Measurements from ENCODE around the gene SORL1.
"Not testable (repeated sequence)": the region's sequence is repeated elsewhere in the genome, so short reads cannot be mapped to it uniquely, and the experiment has no call there.

The SORL1 gene

GRCh38 chr11:121478226-121478894 lies 26.2 kb downstream of the SORL1 start:
- ATAC-seq (ENCODE audit: insufficient read depth, low read depth) (no peak), DNase-seq (no peak)
- H3K36me3 ChIP-seq (ENCODE audit: insufficient read depth, low read length) = peaks cover 38% of the 10 kb centered on the region
- peak overlapping the region; percentile 17; the same call in 1 of the 2 replicates for H3K27ac ChIP-seq (ENCODE audit: low read length)
- H3K9ac ChIP-seq (ENCODE audit: low read depth, low read length) = no peak overlapping the region
- peaks cover 9% of the 10 kb centered on the region for H3K79me2 ChIP-seq (ENCODE audit: insufficient read depth, low read length)
- no peaks in the 10 kb centered on the region for H3K9me3 ChIP-seq (ENCODE audit: insufficient read depth, low read length, severe bottlenecking)
- H4K20me1 ChIP-seq (ENCODE audit: insufficient read depth, low read length) = no peaks in the 10 kb centered on the region
- TF ChIP-seq CTCF (IDR thresholded peaks at IDR 0.05; ENCODE audit: borderline replicate concordance, extremely low read depth, low read length, poor library complexity, severe bottlenecking) (no peak), EZH2 (IDR thresholded peaks at IDR 0.05; ENCODE audit: borderline replicate concordance, low read depth, low read length, severe bottlenecking) (no peak)
- H2AFZ ChIP-seq (ENCODE audit: low read depth, low read length) = no peak overlapping the region
- H3K4me1 ChIP-seq (ENCODE audit: insufficient read depth, low read length) = peaks cover 47% of the 10 kb centered on the region
- no peak overlapping the region for H3K4me2 ChIP-seq (ENCODE audit: insufficient read depth, low read length)
- H3K27me3 ChIP-seq (ENCODE audit: insufficient read depth, low read length, poor library complexity) = no peaks in the 10 kb centered on the region
- no peak overlapping the region for H3K4me3 ChIP-seq (ENCODE audit: low read depth in 1 of 2, low read length in 2 of 2)

- Histone ChIP-seq H3K9ac (ENCODE audit: low read depth, low read length) (no peak overlapping the region), H3K4me3 (ENCODE audit: low read depth in 1 of 2, low read length in 2 of 2) (no peak overlapping the region), H2AFZ (ENCODE audit: low read depth, low read length) (no peak overlapping the region), H3K79me2 (ENCODE audit: insufficient read depth, low read length) (peaks cover 17% of the 10 kb centered on the region), H3K27ac (ENCODE audit: low read length) (peak overlapping the region; percentile 35; the same call in 1 of the 2 replicates), H3K4me1 (ENCODE audit: insufficient read depth, low read length) (peaks cover 54% of the 10 kb centered on the region), H4K20me1 (ENCODE audit: insufficient read depth, low read length) (no peaks in the 10 kb centered on the region), H3K9me3 (ENCODE audit: insufficient read depth, low read length, severe bottlenecking) (no peaks in the 10 kb centered on the region), H3K27me3 (ENCODE audit: insufficient read depth, low read length, poor library complexity) (no peaks in the 10 kb centered on the region), H3K36me3 (ENCODE audit: insufficient read depth, low read length) (peaks cover 41% of the 10 kb centered on the region), H3K4me2 (ENCODE audit: insufficient read depth, low read length) (no peak overlapping the region)
- no peak for ATAC-seq (ENCODE audit: insufficient read depth, low read depth)
- DNase-seq = no peak
- TF ChIP-seq CTCF (IDR thresholded peaks at IDR 0.05; ENCODE audit: borderline replicate concordance, extremely low read depth, low read length, poor library complexity, severe bottlenecking) = no peak
- TF ChIP-seq EZH2 (IDR thresholded peaks at IDR 0.05; ENCODE audit: borderline replicate concordance, low read depth, low read length, severe bottlenecking) = no peak
These were observed 27.0 kb downstream of the SORL1 start for GRCh38 chr11:121478895-121479697.

- no peak overlapping the region for H3K9ac ChIP-seq (ENCODE audit: low read depth, low read length)
- DNase-seq (no peak), ATAC-seq (ENCODE audit: insufficient read depth, low read depth) (no peak)
- H2AFZ ChIP-seq (ENCODE audit: low read depth, low read length) = no peak overlapping the region
- no peak overlapping the region for H3K4me3 ChIP-seq (ENCODE audit: low read depth in 1 of 2, low read length in 2 of 2)
- H3K4me1 ChIP-seq (ENCODE audit: insufficient read depth, low read length) = peaks cover 57% of the 10 kb centered on the region
- no peaks in the 10 kb centered on the region for H3K9me3 ChIP-seq (ENCODE audit: insufficient read depth, low read length, severe bottlenecking)
- TF ChIP-seq CTCF (IDR thresholded peaks at IDR 0.05; ENCODE audit: borderline replicate concordance, extremely low read depth, low read length, poor library complexity, severe bottlenecking) (no peak), EZH2 (IDR thresholded peaks at IDR 0.05; ENCODE audit: borderline replicate concordance, low read depth, low read length, severe bottlenecking) (no peak)
- 0 out of 2 replicates have a peak overlapping the region, but pooled peaks have one; percentile 35 for H3K27ac ChIP-seq (ENCODE audit: low read length)
- H3K27me3 ChIP-seq (ENCODE audit: insufficient read depth, low read length, poor library complexity) = no peaks in the 10 kb centered on the region
- peaks cover 20% of the 10 kb centered on the region for H3K79me2 ChIP-seq (ENCODE audit: insufficient read depth, low read length)
- peaks cover 35% of the 10 kb centered on the region for H3K36me3 ChIP-seq (ENCODE audit: insufficient read depth, low read length)
- no peaks in the 10 kb centered on the region for H4K20me1 ChIP-seq (ENCODE audit: insufficient read depth, low read length)
- H3K4me2 ChIP-seq (ENCODE audit: insufficient read depth, low read length) = no peak overlapping the region
These were observed 27.7 kb downstream of the SORL1 start for GRCh38 chr11:121479698-121480238.

- H3K79me2 ChIP-seq (ENCODE audit: insufficient read depth, low read length) = peaks cover 23% of the 10 kb centered on the region
- not testable (repeated sequence) for H2AFZ ChIP-seq (ENCODE audit: low read depth, low read length); H3K27me3 ChIP-seq (ENCODE audit: insufficient read depth, low read length, poor library complexity); H3K9me3 ChIP-seq (ENCODE audit: insufficient read depth, low read length, severe bottlenecking); H4K20me1 ChIP-seq (ENCODE audit: insufficient read depth, low read length)
- peak; percentile 88 for DNase-seq
- ATAC-seq (ENCODE audit: insufficient read depth, low read depth) = peak; percentile 88
- H3K27ac ChIP-seq (ENCODE audit: low read length) = peak overlapping the region; percentile 99
- H3K4me1 ChIP-seq (ENCODE audit: insufficient read depth, low read length) = peaks cover 57% of the 10 kb centered on the region
- H3K9ac ChIP-seq (ENCODE audit: low read depth, low read length) = peak overlapping the region; percentile 65
- peaks cover 32% of the 10 kb centered on the region for H3K36me3 ChIP-seq (ENCODE audit: insufficient read depth, low read length)
- H3K4me2 ChIP-seq (ENCODE audit: insufficient read depth, low read length) = peak overlapping the region; percentile 62
- peak overlapping the region in 1 of 2 experiments; percentile 47; a peak in 2 of 4 replicates for H3K4me3 ChIP-seq (ENCODE audit: low read depth in 1 of 2, low read length in 2 of 2)
These were observed 29.5 kb downstream of the SORL1 start for GRCh38 chr11:121481484-121482230.
